CD4-positive, alpha-beta T cell treated with Interferon alpha-2 for 1 hour (primary cell): ENCODE results near the gene RIMKLA.

Experiments used
- DNase-seq, 2 donors: peaks; one replicate each; pipeline ENCODE4 v3.0.0-alpha.2; 2020 to 2022

RIMKLA gene

DNA sequence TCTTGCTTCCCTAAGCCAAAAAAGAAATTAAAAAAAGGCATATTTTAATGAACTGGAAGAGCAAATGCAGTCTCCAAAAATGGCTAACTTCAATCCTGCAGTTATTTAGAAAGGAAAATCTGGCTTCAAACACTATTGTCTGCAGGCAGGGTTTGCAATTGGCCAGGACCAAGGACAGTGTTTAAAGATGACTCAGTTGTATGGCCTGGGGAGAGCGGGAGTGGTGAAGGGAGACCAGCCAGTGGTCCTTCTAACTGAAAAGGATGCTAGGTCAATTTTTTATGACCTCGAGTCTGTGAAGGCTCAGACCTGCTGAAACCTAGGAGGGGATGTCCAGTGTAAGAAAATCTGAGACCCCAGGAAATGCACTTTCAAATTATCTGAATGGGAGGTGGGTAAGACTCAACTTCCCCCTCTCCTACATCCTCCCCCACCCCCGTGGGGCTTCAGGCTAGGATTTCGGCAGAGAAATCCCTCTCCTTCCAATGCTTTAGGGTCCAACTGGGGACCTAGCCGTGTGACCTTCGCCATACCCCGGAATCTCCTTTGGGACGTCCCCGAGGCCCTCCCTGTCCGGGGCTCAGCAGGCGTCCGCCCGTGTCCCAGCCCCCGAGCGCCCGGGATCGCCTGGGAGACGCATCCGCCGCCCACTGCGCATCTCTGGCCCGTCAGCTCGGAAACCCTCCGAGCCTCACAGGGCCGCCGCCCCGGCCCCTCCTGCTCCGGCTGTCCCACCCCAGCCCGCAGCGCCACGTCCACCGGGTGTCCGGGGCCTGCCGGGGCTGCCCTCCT lies 602 bp upstream of the RIMKLA start:
- no peak for DNase-seq

GRCh38 chr1:42381280-42381673 lies 685 bp downstream of the RIMKLA start:
- DNase-seq, result no peak

DNA sequence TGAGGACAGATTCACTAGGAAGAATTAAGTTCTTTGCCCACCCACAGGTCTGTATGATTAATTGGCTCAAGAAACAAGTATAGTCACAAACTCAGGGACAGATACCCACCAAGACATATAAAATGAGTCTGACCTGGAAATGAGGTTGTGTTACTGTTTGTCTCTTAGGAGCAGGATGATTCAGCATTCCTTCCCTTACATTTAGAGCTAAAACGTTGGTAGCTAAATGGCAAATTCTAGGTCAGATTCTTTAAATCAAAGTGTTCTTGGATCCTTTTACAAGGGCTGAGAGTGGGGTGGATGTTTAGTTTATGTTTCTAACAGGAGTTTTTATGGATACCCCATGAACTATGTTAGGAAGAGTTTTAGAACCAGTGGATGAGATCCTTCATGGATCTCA lies 4.7 kb downstream of the RIMKLA start:
- DNase-seq, result no peak

GRCh38 chr1:42386051-42386450 lies 5.5 kb downstream of the RIMKLA start:
- no peak for DNase-seq

DNA sequence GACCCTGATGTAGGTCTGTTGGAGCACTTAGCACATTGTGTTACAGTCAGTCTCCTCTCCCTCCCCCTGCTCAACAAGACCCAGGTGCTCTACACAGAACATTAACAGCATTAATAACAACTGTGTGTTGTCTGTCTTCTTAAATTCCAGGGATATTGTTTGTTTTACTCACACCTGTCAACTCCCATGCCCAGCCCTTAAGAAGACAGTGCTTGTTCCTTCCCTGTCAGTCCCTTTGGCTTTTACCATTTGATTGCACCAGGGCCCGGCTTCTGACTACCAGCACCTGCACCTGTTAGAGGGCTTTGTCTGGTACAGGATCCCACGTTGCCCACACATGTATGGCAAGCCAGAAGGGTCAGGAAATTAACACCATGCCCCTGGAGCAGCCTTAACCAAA lies 11.7 kb downstream of the RIMKLA start:
- no peak for DNase-seq

DNA sequence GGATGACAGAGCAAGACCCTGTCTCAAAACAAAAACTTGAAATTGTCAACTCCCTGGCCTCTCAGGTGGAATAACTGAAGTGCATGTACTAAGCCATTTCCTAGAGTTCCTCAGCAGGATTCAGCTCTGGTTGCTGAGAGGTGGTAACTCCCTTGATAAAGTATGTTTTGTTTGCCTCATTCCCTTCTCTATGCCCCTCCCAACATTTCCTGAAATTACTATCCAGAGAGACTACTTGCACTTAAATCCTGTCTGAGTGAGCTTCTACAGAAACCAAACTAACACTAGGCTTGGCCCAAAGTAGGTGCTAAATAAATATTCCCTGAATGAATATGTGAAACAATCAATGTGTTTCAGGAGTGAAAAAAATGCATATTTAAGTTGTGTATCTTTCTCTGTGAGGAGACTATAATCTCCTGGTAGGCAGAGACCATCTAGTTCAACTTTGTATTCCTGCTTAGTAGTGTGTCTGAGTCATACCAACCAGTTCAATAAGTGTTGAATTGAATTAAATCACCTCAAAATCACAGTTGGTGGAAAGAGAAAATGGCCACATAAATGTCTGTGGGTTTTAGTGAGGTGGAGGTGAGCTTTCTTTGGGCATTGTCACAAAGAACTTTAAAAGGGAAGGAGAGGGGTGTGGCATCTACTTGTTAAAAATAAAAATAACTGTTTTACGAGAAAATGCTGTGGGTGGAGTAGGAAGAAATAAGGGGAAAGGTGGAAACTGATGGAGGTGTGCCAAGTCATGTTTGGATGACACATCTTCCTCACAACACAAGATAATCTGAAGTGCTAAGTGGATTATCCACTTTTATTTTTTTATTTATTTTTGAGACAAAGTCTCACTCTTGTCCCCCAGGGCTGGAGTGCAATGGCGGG lies 12.6 kb downstream of the RIMKLA start:
- DNase-seq, result no peak

DNA sequence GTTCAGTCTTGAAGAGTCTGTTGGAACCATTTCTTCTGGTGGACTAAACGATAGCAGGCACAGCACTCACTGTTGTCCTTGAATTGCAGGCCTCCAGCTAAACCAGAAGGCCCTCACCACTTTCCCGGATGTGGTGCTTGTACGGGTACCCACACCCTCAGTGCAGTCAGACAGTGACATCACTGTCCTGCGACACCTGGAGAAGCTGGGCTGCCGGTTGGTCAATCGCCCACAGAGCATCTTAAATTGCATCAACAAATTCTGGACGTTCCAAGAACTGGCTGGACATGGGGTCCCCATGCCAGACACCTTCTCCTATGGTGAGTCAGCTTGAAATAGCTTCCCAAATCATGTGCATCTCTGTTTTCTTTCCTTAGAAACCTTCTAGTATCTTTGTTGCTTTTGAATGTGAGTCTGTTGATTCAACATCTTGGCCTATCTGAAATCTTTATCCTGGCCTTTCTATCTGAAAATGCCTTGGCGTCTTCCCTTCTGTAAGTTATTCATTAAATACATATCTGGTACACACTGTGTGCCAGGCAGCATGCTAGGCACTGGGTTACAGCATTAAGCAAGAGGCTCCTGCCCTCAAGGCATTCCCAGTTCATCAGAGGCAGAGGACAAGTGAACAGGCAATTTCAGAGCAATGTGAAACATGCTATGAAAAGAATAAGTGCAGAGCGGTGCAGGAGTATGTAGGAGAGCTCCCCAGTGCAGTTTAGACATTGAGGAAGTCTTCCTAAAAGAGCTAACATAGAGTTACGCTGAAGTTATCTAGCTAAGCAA lies 18.9 kb downstream of the RIMKLA start:
- DNase-seq, result no peak

- peak in 1 of 2 donors; percentile 6 for DNase-seq
These were observed 23.3 kb downstream of the RIMKLA start for GRCh38 chr1:42403880-42404400.

DNA sequence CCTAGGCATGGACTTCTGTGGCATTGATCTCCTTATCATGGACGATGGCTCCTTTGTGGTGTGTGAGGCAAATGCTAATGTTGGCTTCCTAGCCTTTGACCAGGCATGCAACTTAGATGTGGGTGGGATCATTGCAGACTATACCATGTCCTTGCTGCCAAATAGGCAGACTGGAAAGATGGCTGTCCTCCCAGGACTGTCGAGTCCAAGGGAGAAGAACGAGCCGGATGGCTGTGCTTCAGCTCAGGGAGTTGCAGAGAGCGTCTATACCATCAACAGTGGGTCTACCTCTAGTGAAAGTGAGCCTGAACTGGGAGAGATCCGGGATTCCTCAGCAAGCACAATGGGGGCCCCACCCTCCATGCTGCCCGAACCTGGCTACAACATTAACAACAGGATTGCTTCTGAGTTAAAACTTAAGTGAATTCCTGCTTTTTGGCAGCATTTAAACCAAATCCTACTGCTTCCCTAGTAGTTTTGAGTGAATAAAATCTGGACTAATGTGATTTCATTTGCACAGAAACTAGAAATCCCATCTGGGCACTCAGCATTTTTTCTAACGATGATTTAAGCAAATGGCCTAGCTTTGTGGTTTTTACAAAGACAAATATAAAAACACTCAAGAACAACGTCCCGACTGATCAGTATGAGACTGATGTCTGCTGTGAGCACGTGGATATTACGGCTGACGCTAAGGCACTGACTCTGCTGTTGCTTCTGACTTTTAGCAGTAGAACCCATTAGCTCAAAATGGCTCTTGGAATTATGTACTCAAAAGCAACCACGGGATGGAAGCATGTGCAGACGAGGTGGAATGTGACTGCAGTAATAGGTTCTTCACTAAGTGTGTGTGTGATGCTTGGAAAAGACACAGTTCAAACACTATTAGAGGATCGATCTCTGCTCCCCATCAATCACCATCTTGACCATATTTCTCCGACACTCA lies 34.2 kb downstream of the RIMKLA start:
- DNase-seq, result no peak

DNA sequence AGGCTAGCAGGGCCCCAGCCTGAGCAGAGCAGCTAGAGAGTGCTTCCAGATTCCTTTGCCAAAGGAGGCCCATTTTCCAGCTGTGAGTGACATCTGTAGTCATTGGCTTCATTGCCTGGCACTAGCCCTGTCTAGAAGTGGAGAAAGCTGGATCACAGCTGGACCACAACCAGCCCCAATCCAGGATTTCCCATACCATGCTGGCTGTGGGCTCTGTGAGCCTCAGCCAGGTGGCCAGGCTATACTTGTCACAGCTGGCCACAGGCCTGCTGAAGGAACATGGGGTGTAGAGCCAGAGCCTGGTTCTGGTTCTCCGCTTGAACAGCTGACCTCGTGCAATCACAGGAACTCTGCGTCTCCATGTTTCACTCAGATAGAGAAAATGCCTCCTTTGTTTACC lies 36.6 kb downstream of the RIMKLA start:
- DNase-seq, result no peak

- no peak for DNase-seq
These were observed 37.9 kb downstream of the RIMKLA start for GRCh38 chr1:42418516-42418915.

GRCh38 chr1:42419126-42419821 lies 38.7 kb downstream of the RIMKLA start:
- no peak for DNase-seq

DNA sequence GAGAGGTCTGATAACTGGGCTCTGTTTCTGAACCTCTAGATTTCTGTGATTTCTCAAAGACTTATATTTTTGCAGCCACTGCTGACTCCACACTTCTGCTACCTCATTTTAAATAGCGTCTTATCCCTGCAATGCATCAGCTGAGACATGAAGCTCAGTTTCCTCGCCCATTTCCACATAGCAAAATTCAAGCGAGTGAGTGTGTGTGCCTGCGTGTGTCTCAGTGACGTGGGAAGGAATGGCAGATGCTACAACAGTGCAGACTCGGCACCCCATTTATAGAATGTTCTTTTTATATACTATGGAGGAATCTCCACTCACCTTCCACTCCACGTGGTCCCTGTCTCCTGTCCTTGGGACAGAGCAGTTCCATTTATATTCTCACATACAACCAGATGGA lies 39.5 kb downstream of the RIMKLA start:
- DNase-seq, result no peak

GRCh38 chr1:42420911-42421585 lies 40.5 kb downstream of the RIMKLA start:
- no peak for DNase-seq

GRCh38 chr1:42422737-42423136 lies 42.1 kb downstream of the RIMKLA start:
- no peak for DNase-seq

DNA sequence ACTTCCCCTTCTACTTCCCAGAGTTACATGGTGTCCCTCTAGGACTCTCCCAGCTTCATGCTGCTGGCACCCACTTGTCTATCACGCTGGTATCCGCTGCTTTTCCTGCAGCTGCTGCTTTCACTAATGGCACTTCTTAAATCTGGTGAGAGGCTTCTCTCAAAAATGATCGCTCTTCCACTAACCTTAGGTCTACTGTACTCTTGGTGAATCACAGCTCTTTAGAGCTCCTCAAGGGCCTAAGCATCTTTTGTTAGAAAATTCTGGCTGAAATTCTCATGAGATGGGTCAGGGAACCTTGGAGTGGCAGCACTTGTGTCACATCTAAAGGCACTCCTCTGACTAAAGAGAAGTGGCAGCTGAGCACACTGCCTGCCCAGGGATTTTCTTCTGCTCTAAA lies 43.1 kb downstream of the RIMKLA start:
- DNase-seq, result no peak

GRCh38 chr1:42424201-42424600 lies 43.6 kb downstream of the RIMKLA start:
- no peak for DNase-seq

DNA sequence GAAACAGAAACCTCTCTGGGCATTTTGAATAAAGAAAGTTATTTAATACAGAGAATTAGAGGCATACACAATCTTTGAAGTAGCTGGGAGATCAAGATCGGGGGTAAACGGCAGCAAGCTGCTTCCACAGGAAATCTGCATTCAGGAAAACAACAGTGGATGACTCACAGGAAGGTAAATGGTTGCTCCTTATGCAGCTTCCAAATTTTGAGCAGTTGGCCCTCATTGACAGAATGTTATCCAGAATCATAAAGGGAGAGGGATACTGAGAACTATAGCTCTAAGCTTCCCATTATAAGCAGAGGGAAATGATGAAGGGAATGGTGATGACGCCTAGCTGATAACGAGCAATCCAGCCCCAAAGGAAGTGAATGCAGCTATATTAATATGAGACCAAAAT lies 46.6 kb downstream of the RIMKLA start:
- no peak for DNase-seq

DNA sequence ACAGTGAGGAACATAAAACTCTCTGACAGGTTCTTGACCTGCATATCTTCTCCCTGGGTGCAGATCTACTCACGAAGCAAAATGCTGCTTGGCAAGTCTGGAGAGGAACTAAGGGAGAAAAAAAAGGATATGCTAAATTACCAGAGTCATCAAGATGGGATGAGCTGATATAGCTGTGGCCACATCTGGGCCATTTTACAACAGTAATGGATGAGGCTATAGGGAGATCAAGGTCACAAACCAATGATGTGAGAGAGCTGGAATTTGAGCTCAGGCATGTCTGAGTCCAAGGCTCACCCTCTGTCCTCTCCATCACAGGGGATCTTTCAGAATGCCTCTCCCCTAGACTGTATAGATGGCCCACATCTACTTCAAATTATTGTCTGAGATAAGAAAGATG lies 49.0 kb downstream of the RIMKLA start:
- DNase-seq, result no peak

DNA sequence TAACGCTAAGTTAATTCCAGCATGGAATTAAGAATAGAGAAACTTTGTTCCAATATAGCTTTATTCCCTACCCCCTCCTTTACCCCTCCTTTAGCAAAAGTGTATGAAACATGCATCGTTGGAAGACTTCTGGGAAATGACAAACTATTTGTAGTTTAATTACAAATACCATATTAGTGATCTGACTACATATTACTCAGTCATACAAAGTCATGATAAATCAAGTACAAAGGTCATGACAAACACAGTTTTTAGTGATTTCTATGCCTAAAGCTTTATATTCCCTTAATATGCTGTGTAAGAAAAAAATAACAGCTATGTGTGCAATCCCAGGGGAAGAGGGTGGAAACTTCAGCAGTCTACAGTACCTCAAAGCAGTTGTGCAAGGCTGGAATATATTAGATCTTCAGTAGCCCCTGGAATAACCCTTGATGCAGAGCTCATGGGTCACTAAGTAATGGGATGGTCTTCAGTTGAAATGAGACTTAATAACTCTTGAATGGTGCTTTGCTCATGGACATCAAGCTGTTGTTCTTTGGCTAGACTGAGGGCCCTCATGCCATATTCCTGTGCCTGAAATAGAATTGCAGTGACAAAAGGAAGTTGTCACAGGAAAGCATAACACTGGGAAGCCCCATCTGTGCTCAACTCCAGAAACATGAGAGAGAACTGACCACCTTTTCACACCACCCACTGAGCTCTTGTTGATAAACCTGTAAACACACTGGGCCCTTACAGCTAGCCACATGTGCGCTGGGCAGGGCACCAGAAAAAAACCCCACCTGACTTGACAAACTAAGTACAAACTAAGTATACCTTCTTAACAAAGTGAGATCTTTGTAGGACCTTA lies 49.9 kb downstream of the RIMKLA start:
- no peak for DNase-seq
